Stimulated activated CD8-positive, alpha-beta memory T cell treated with anti-CD3 and anti-CD28 coated beads, Interleukin-7, amount 100 ng/mL, for 1 hour (primary cell): ENCODE results near the gene TREM1.

ENCODE experiments used
- DNase-seq, 2 donors: peaks; one replicate each; pipeline ENCODE4 v3.0.0-alpha.2; 2020; ENCODE audit warnings: low read depth in 2 of 2

TREM1 gene

GRCh38 chr6:41286544-41287346 is at the start of gene TREM1:
TSS of gene TREM1 (minus strand) at chr6:41286682. CDS start at chr6:41286655, 27 bp downstream.
- DNase-seq = no peak

GRCh38 chr6:41335943-41336342 is 49.5 kb upstream of the TREM1 start:
- DNase-seq = no peak

- no peak for DNase-seq
These were observed 48.8 kb upstream of the TREM1 start, which contains the start of gene NCR2 for GRCh38 chr6:41335296-41335695. TSS of gene NCR2 (plus strand) at chr6:41335608. CDS start at chr6:41335877, 269 bp downstream.

DNA sequence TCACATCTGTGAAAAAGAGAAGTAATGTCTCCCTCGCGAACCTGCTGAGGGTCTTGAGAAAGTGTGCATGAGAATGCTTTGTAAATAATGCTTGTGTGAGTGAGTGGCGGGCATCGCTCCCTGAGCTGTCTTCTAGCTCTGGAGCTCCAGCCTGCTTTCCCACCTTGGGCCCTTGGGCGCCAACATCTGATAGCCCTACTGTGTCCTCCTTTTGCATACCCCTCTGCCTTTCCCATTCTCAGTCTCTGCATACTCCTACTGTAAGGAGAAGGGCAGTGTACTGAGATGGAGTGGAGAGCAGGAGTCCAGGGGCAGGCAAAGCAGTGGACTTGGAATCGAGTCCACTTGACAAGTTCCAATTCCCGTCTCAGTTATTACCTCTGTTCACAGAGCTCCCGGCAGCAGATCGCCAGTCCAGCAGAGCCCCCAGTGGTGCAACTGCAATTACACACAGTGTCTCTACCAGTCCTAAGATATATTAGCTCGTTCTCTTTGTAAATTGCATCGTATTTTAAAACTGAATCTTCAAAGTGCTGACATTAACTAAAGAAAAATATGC is 48.1 kb upstream of the TREM1 start:
- no peak for DNase-seq

DNA sequence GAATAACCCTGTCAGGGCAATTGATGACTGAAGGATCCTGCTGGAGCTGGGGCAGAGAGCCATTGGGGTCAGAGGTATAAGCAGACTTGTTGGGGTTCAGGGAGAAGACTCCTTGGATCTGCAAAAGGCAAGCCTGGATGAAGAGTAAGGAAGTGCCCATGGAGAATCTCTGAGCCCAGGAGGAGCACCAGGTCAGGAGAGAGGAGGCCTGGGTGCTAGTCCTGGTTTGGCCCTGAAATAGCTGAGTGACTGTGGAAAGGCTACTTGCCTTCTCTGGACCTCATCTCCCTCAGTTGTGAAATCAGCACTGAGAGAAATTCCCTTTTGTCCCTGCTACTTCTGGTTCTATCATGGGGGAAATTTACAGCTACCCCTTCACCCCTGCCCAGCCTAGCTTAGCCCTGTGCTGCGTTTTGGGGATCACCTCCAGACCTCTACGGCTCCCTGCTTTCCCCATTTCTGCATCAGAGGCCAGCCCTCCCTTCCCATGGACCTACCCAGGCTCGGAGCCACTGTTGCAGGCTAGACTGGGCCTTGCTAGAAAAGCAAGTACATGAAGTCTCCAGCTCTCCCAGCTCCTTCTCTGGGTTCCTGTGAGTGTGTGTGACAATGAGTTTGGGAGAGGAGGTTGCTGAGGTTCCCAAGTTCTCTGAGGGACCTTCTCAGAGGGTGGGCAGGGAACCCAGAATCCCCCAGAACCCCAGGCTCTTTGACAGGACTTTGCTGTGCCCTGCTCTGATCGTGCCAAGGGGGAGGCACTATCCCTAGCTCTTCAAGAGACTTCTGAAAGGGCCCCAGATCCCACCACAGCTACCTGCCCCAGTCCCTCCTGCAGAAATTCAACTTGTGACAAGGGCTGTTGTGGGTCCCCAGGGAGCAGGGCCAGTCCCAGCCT is 46.6 kb upstream of the TREM1 start:
- DNase-seq = no peak

GRCh38 chr6:41332241-41332640 is 45.8 kb upstream of the TREM1 start:
- DNase-seq = no peak

DNA sequence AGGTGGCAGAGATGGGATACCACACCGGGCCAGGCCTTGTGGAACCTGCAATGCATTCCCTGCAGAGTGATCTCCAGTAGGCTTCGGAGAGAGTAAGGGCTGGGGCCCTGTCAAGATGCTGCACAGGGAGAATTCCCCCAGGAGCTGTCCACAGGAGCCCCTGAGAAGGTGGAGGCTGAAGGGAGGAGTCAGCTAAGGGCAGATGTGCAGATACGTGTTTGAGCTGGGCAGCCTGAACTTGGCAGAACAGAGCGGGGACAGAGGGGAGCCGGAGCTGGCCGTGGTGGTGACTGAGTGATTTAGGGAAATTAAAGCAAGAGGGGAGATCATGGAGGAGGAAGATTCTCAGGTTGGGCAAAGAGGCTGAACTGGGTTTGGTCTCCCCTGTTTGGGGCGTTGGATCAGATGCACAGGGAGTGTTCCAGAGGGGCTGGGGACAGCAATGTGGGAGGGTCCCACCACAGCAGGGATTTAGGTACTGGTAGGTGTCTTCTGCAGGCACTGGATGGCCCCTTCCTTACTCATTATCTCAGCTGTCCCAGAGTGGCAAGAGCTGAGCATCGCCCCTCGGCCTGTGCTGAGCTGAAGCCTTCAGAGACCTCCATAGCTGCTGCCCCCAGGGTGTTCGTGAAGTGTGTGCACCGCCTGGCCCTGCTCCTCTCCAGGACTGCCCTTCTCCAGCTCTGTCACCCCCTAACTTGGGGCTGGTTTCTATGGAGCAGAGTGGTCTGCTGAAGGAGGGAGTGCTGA is 45.1 kb upstream of the TREM1 start:
- DNase-seq = no peak

GRCh38 chr6:41327177-41327576 is 40.7 kb upstream of the TREM1 start:
- no peak for DNase-seq

DNA sequence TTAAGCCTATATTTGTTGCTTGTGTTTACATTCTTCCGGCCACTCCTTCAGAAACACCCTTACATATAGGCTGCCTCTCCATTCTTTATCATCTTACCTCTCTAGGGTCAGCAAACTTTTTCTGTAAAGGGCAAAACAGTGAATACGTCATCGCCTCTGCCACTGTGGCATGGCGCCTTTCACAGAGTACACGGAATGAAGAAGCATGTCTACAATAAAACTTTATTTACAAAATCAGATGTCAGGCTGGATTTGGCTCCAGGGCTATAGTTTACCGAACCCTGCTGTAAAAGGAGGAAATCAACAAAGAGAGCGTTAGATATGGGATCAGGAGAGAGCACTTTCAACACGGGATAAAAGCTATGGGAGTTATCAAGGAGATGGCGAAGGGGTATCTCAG is 39.6 kb upstream of the TREM1 start:
- no peak for DNase-seq

- no peak for DNase-seq
These were observed 39.1 kb upstream of the TREM1 start for GRCh38 chr6:41325446-41326066.

DNA sequence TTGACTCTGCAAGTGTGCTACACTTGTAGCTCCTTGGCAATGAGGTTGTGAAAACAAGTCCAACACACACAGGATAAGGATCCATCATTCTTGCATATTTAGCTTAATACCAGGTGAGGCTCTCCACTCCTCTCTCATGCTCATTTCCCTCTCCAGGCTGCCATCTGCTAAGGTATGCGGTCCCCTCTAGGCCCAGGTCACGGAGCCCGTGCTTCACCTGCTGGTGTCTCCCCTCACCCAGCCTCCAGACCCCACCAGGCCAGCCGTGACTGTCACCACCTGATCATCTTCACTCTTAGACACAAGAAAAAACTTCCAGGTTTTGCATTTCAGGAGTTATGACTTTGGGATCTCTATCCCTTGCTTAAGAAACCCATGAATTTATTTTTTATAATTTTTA is 34.7 kb upstream of the TREM1 start:
- no peak for DNase-seq

- peak; percentile 65 to 66 for DNase-seq
These were observed 32.4 kb upstream of the TREM1 start for GRCh38 chr6:41318654-41319565.

GRCh38 chr6:41318261-41318653 is 31.8 kb upstream of the TREM1 start:
- DNase-seq = no peak

DNA sequence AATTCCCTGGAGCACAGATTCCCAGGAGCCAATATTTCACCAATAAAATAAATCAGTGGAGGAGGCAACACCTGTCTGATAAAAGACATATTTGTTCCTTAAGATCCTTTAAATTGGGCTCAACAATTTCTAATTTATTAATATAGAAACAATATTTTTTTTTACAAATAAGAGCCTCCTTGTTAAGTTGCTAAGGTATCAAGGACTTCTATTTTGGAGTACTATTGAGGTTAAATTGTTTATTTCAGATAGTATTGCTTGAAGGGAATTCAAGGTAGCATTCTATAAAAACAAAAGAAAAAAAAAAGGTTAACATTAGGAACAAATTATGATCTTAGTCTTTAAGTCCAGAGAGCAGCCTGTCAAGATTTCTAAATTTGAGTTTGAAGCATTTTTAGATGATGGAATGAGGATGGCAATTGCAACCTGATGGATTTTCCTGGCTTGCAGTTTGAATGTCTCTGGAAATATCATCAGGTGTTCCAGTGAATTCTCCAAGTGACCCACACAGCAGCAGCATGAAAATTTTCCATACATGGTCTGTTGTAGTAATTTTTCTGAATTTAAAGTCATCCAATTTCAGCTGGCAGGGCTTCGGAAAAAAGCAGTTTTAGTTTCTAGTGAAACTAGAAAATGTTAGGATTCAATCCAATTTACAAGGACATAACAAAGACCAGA is 29.6 kb upstream of the TREM1 start:
- DNase-seq = no peak

- DNase-seq = no peak
These were observed 28.7 kb upstream of the TREM1 start for GRCh38 chr6:41315203-41315602.

- DNase-seq = no peak
These were observed 19.8 kb upstream of the TREM1 start for GRCh38 chr6:41306187-41306854.

- no peak for DNase-seq
These were observed 16.2 kb upstream of the TREM1 start for GRCh38 chr6:41302638-41303037.

DNA sequence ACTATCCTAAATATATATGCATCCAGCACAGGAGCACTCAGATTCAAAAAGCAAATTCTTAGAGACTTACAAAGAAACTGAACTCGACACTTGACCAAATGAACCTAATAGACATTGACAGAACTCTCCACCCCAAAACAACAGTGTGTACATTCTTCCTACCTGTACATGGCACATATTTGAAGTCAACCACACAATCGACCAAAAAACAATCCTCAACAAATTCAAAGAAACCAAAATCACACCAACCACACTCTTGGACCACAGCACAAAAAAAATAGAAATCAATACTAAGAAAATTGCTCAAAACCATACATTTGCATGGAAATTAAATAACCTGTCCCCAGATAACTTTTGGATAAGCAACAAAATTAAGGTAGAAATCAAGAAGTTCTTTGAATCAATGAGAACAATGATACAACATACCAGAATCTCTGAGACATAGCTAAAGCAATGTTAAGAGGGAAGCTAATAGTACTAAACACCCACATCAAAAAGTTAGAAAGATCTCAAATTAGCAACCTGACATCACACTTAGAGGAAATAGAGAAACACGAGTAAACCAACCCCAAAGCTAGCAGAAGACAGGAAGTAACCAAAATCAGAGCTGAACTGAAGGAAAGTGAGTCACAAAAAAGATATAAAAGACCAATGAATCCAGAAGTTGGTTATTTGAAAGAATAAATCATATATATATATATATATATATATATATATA is 12.5 kb upstream of the TREM1 start:
- DNase-seq = no peak
